Peyer's patch (tissue), 4 donors: ENCODE results near the gene CACNA1H.

Source experiments
- CTCF ChIP-seq, 6 experiments: fragments of 450-650 bp in 4 of 6; fragments of 200-600 bp in 2 of 6; sonication (generic) in 1 of 6; IDR thresholded peaks; one replicate each; pipeline ENCODE4 v1.5.1; 2017 to 2019; ENCODE audit warnings: antibody characterized with exemption in 6 of 6, mild to moderate bottlenecking in 3 of 6, moderate library complexity in 1 of 6
- POLR2A ChIP-seq, 2 donors: fragments of 450-650 bp; IDR thresholded peaks; one replicate each; pipeline ENCODE4 v1.5.1; 2017; ENCODE audit warnings: antibody characterized with exemption in 2 of 2, mild to moderate bottlenecking in 2 of 2, moderate library complexity in 2 of 2

GRCh38 chr16:1182950-1183907, 30.3 kb downstream of the CACNA1H start:
- TF ChIP-seq POLR2A (IDR thresholded peaks at IDR 0.05) (no peak), CTCF (IDR thresholded peaks at IDR 0.05) (no peak)
